NT2/D1 (cell line): ENCODE data around the gene PLA2R1.

ENCODE experiments used
- SUZ12 ChIP-seq: IDR thresholded peaks from 2 replicates; pipeline ENCODE4 v1.6.1; 2011; ENCODE audit not compliant: insufficient read length, insufficient read depth; ENCODE audit errors: extremely low read depth
- YY1 ChIP-seq: IDR thresholded peaks from 2 replicates; pipeline ENCODE4 v1.6.1; 2011; ENCODE audit not compliant: insufficient read length, insufficient read depth
- ZNF274 ChIP-seq: IDR thresholded peaks from 2 replicates; pipeline ENCODE4 v1.6.1; 2011; ENCODE audit warnings: mild to moderate bottlenecking, low read depth, low read length

GRCh38 chr2:160022162-160022561 is 40.3 kb downstream of the PLA2R1 start:
- TF ChIP-seq YY1 (no peak), ZNF274 (no peak), SUZ12 (no peak)
